ENCODE data around the gene SLC10A7. TPM values are rescaled to one million over a fixed set of nuclear protein-coding genes. Genes with fewer than 3 reads are reported as not detected.
A peak's percentile ranks its signal among the peaks of the same experiment; 100 is the strongest.

SLC10A7 gene
- total and polyA plus RNA-seq, 9 of the 15 experiments (the other 6 are each of a cell fraction or from before 2014, with no cell fraction given) = 6.4 to 22.8 (median 16.1) TPM

- TF ChIP-seq E2F1 (CRISPR knock-in tag; IDR thresholded peaks at IDR 0.05) (no peak), CXXC5 (CRISPR knock-in tag; IDR thresholded peaks at IDR 0.05) (peak; percentile 31), ZNF511 (CRISPR knock-in tag; IDR thresholded peaks at IDR 0.05) (no peak), ELF1 (tag; IDR thresholded peaks at IDR 0.05) (peak; percentile 54; the same call in 1 of the 2 replicates), CREB3 (tag; conservative IDR thresholded peaks at IDR 0.05; ENCODE audit: low read depth) (no peak), TBL1XR1 (IDR thresholded peaks at IDR 0.05; ENCODE audit: low read length in 2 of 2) (no peak), RBM15 (IDR thresholded peaks at IDR 0.05; ENCODE audit: insufficient read depth, low read length) (no peak), BDP1 (IDR thresholded peaks at IDR 0.05; ENCODE audit: insufficient read depth, insufficient read length) (no peak), ETV6 (IDR thresholded peaks at IDR 0.05; ENCODE audit: borderline replicate concordance in 1 of 2, low read depth in 2 of 2, low read length in 1 of 2) (peak; percentile 72 to 91; a peak in 3 of 4 replicates), ETV6 (CRISPR knock-in tag; IDR thresholded peaks at IDR 0.05; ENCODE audit: borderline replicate concordance) (no peak), CTBP1 (IDR thresholded peaks at IDR 0.05; ENCODE audit: borderline replicate concordance) (peak; percentile 69; the same call in 1 of the 2 replicates), ZNF134 (CRISPR knock-in tag; conservative IDR thresholded peaks at IDR 0.05) (no peak), HCFC1 (IDR thresholded peaks at IDR 0.05; ENCODE audit: low read depth, low read length) (no peak), RAD51 (IDR thresholded peaks at IDR 0.05; ENCODE audit: borderline replicate concordance, low read depth) (no peak), ZNF695 (CRISPR knock-in tag; IDR thresholded peaks at IDR 0.05) (no peak)
- TF ChIP-seq, protein P1, sequence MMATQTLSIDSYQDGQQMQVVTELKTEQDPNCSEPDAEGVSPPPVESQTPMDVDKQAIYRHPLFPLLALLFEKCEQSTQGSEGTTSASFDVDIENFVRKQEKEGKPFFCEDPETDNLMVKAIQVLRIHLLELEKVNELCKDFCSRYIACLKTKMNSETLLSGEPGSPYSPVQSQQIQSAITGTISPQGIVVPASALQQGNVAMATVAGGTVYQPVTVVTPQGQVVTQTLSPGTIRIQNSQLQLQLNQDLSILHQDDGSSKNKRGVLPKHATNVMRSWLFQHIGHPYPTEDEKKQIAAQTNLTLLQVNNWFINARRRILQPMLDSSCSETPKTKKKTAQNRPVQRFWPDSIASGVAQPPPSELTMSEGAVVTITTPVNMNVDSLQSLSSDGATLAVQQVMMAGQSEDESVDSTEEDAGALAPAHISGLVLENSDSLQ (IDR thresholded peaks at IDR 0.05) = no peak
- TF ChIP-seq, protein P2, sequence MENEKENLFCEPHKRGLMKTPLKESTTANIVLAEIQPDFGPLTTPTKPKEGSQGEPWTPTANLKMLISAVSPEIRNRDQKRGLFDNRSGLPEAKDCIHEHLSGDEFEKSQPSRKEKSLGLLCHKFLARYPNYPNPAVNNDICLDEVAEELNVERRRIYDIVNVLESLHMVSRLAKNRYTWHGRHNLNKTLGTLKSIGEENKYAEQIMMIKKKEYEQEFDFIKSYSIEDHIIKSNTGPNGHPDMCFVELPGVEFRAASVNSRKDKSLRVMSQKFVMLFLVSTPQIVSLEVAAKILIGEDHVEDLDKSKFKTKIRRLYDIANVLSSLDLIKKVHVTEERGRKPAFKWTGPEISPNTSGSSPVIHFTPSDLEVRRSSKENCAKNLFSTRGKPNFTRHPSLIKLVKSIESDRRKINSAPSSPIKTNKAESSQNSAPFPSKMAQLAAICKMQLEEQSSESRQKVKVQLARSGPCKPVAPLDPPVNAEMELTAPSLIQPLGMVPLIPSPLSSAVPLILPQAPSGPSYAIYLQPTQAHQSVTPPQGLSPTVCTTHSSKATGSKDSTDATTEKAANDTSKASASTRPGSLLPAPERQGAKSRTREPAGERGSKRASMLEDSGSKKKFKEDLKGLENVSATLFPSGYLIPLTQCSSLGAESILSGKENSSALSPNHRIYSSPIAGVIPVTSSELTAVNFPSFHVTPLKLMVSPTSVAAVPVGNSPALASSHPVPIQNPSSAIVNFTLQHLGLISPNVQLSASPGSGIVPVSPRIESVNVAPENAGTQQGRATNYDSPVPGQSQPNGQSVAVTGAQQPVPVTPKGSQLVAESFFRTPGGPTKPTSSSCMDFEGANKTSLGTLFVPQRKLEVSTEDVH (IDR thresholded peaks at IDR 0.05; ENCODE audit: low read depth, partially characterized antibody) = no peak
- TF ChIP-seq, protein P3, sequence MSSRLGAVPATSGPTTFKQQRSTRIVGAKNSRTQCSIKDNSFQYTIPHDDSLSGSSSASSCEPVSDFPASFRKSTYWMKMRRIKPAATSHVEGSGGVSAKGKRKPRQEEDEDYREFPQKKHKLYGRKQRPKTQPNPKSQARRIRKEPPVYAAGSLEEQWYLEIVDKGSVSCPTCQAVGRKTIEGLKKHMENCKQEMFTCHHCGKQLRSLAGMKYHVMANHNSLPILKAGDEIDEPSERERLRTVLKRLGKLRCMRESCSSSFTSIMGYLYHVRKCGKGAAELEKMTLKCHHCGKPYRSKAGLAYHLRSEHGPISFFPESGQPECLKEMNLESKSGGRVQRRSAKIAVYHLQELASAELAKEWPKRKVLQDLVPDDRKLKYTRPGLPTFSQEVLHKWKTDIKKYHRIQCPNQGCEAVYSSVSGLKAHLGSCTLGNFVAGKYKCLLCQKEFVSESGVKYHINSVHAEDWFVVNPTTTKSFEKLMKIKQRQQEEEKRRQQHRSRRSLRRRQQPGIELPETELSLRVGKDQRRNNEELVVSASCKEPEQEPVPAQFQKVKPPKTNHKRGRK (tag; IDR thresholded peaks at IDR 0.05) = no peak
Observed at GRCh38 chr4:146511381-146511780, 10.4 kb downstream of the SLC10A7 start (continued).

All from K562 (cell line).